22Rv1 (cell line): ENCODE results near the gene S100G.
"Not testable (repeated sequence)": the region's sequence is repeated elsewhere in the genome, so short reads cannot be mapped to it uniquely, and the experiment has no call there.

Experiments
- CTCF ChIP-seq: fragments of 450-650 bp; IDR thresholded peaks from 2 replicates; pipeline ENCODE4 v1.5.1; 2017; ENCODE audit warnings: mild to moderate bottlenecking
- ZFX ChIP-seq: fragments of 450-650 bp; IDR thresholded peaks from 2 replicates; pipeline ENCODE4 v1.6.1; 2017; ENCODE audit warnings: antibody characterized with exemption, borderline replicate concordance

- not testable (repeated sequence) for TF ChIP-seq CTCF, ZFX
Observed at GRCh38 chrX:16610654-16611053, 39.3 kb upstream of the S100G start.
